K562 (cell line): Measurements from ENCODE around the gene HSPE1. TPM values are rescaled to one million over a fixed set of nuclear protein-coding genes. Genes with fewer than 3 reads are reported as not detected.

ENCODE experiments used
- ATAC-seq: fragments of 200-7000 bp; cut with Tn5 transposase; 3 replicates; pipeline ENCODE4 v1.9.1; 2020; ENCODE audit warnings: moderate library complexity
- BruUV-seq: library from RNA; stranded (reverse); fragments of 400-500 nt; replicated peaks from 2 replicates; lab custom pipeline; 2021; lab: Mats Ljungman, UMichigan
- CTCF ChIA-PET: fragments of 300-600 bp; formaldehyde crosslinking; extraction: SDS; loops from one replicate; lab custom pipeline; 2021; ENCODE audit warnings: low intra/inter-chr PET ratio; lab: Yijun Ruan, JAX
- POLR2A ChIA-PET: fragments of 300-600, 350-650 bp; sonication (Branson Sonifier 250); formaldehyde crosslinking; extraction: SDS; loops from one replicate; lab custom pipeline; 2021; ENCODE audit warnings: antibody characterized with exemption, inconsistent platforms; lab: Yijun Ruan, JAX
- DNase-seq, 4 experiments: peaks; one replicate each; pipeline versions ENCODE4 v3.0.0 to v3.0.0-alpha.2; 2011 to 2018; ENCODE audit warnings: low spot score in 3 of 4, mixed read lengths in 3 of 4; ENCODE audit errors: extremely low read depth in 1 of 4
- FAIRE-seq: peaks from 2 replicates; lab custom pipeline; 2011; peaks lifted over from hg19 to GRCh38; lab: Jason Lieb, UNC
- H2AFZ ChIP-seq: 2 replicates; pipeline ENCODE4 v1.6.0; 2011; ENCODE audit warnings: low read depth, low read length, control low read depth, inconsistent platforms
- H3K27ac ChIP-seq: fragments of 200-600 bp; 3 replicates; pipeline ENCODE4 v1.8.0; 2011; ENCODE audit warnings: low read depth, mild to moderate bottlenecking, control low read depth, inconsistent platforms, low read length, moderate library complexity, mixed read lengths; ENCODE audit errors: extremely low read depth
- H3K27me3 ChIP-seq, 2 experiments: fragments of 300-600 bp in 1 of 2; 2 replicates in 1 of 2; 3 replicates in 1 of 2; pipeline versions ENCODE4 v1.6.0 to v1.8.0; 2011; ENCODE audit warnings: inconsistent platforms in 2 of 2, low read length in 2 of 2, mild to moderate bottlenecking in 1 of 2, mixed read lengths in 1 of 2, moderate library complexity in 1 of 2; ENCODE audit not compliant: control insufficient read depth in 2 of 2, insufficient read depth in 2 of 2
- H3K36me3 ChIP-seq: fragments of 300-600 bp; 3 replicates; pipeline ENCODE4 v1.8.0; 2011; ENCODE audit warnings: mild to moderate bottlenecking, low read length, inconsistent platforms; ENCODE audit not compliant: control insufficient read depth, insufficient read depth
- H3K4me1 ChIP-seq, 2 experiments: fragments of 200-600 bp in 1 of 2; replicated peaks in 1 of 2; 2 replicates in 1 of 2; 3 replicates in 1 of 2; pipeline versions ENCODE4 v1.5.1 to v1.8.0; 2011; ENCODE audit warnings: inconsistent platforms in 2 of 2, low read length in 2 of 2, mild to moderate bottlenecking in 1 of 2, mixed read lengths in 1 of 2, moderate library complexity in 1 of 2; ENCODE audit not compliant: control insufficient read depth in 2 of 2, insufficient read depth in 2 of 2
- H3K4me2 ChIP-seq: 2 replicates; pipeline ENCODE4 v1.6.1; 2011; ENCODE audit warnings: low read length, control low read depth, inconsistent platforms, mixed read lengths; ENCODE audit not compliant: insufficient read depth
- H3K4me3 ChIP-seq: fragments of 200-600 bp; sonication (generic), shearing (Covaris generic); 2 replicates; pipeline ENCODE4 v1.5.1; 2016; ENCODE audit warnings: control low read depth, inconsistent platforms
- H3K79me2 ChIP-seq: fragments of 200-600 bp; 3 replicates; pipeline ENCODE4 v1.8.0; 2011; ENCODE audit warnings: low read length, inconsistent platforms; ENCODE audit not compliant: control insufficient read depth, insufficient read depth
- H3K9ac ChIP-seq, 2 experiments: 2 replicates each; pipeline versions ENCODE4 v1.6.0 to v1.6.1; 2011; ENCODE audit warnings: low read depth in 2 of 2, low read length in 2 of 2, control low read depth in 1 of 2, inconsistent platforms in 1 of 2, mild to moderate bottlenecking in 1 of 2, mixed read lengths in 1 of 2; ENCODE audit not compliant: insufficient read depth in 1 of 2
- H3K9me1 ChIP-seq: one replicate; pipeline ENCODE4 v1.6.0; 2011; ENCODE audit warnings: inconsistent platforms, mild to moderate bottlenecking, low read length, moderate library complexity; ENCODE audit not compliant: control insufficient read depth, insufficient read depth
- H3K9me3 ChIP-seq: replicated peaks from 2 replicates; pipeline ENCODE4 v1.5.1; 2011; ENCODE audit warnings: low read depth, low read length, inconsistent platforms; ENCODE audit not compliant: control insufficient read depth, insufficient read depth
- H4K20me1 ChIP-seq: replicated peaks from 2 replicates; pipeline ENCODE4 v1.6.1; 2011; ENCODE audit warnings: low read length, inconsistent platforms, mixed read lengths; ENCODE audit not compliant: control insufficient read depth, insufficient read depth
- ARID1B ChIP-seq: fragments of 450-650 bp; IDR thresholded peaks from 2 replicates; pipeline ENCODE4 v1.6.1; 2016; ENCODE audit warnings: antibody characterized with exemption, mild to moderate bottlenecking, inconsistent platforms
- CBX2 ChIP-seq: fragments of 200-600 bp; sonication (generic); IDR thresholded peaks from one replicate; pipeline ENCODE4 v1.6.1; 2012; ENCODE audit warnings: mild to moderate bottlenecking, low read length, inconsistent platforms; ENCODE audit not compliant: insufficient read depth, poor library complexity, severe bottlenecking
- CHD2 ChIP-seq: IDR thresholded peaks from 2 replicates; pipeline ENCODE4 v1.6.1; 2011; ENCODE audit warnings: low read depth, low read length
- CREM ChIP-seq: IDR thresholded peaks from 2 replicates; pipeline ENCODE4 v1.6.1; 2014; ENCODE audit warnings: antibody characterized with exemption, low read depth
- HCFC1 ChIP-seq: IDR thresholded peaks from 2 replicates; pipeline ENCODE4 v1.6.1; 2012; ENCODE audit warnings: low read depth, low read length, improper control_type of control experiment
- KDM1A ChIP-seq, 2 experiments: fragments of 450-650 bp; IDR thresholded peaks; 2 replicates each; pipeline ENCODE4 v1.6.1; 2016; ENCODE audit warnings: mild to moderate bottlenecking in 2 of 2
- KLF6 ChIP-seq: fragments of 250-450 bp; sonication (Bioruptor Pico); IDR thresholded peaks from 2 replicates; pipeline ENCODE4 v1.4.0; 2020; ENCODE audit warnings: mild to moderate bottlenecking, moderate library complexity, borderline replicate concordance
- NUFIP1 ChIP-seq: fragments of 450-650 bp; IDR thresholded peaks from 2 replicates; pipeline ENCODE4 v1.6.1; 2018; ENCODE audit not compliant: partially characterized antibody
- TAF7 ChIP-seq: fragments of 450-650 bp; IDR thresholded peaks from 2 replicates; pipeline ENCODE4 v1.6.1; 2016; ENCODE audit warnings: missing genetic modification characterization, missing compliant biosample characterization
- TSC22D4 ChIP-seq: fragments of 450-650 bp; IDR thresholded peaks from 2 replicates; pipeline ENCODE4 v1.6.1; 2016; ENCODE audit warnings: missing genetic modification characterization, missing biosample characterization, control low read depth
- ZNF197 ChIP-seq: fragments of 200-800 bp; sonication (Bioruptor generic); IDR thresholded peaks from 2 replicates; pipeline ENCODE4 v1.6.1; 2016; ENCODE audit warnings: low read depth, missing genetic modification characterization, missing compliant biosample characterization
- ZNF239 ChIP-seq: fragments of 250-450 bp; sonication (Bioruptor Pico); IDR thresholded peaks from 2 replicates; pipeline ENCODE4 v1.4.0; 2020; ENCODE audit warnings: mild to moderate bottlenecking
- ZNF445 ChIP-seq: fragments of 250-450 bp; sonication (Bioruptor Pico); IDR thresholded peaks from 2 replicates; pipeline ENCODE4 v1.4.0; 2020; ENCODE audit warnings: low read depth, mild to moderate bottlenecking, moderate library complexity
- WGBS: fragments of 100-300 bp; shearing (Covaris generic); methylation state at CpG from one replicate; pipeline ENCODE4 v1.1.6; 2016; ENCODE audit warnings: low coverage, mixed read lengths; ENCODE audit not compliant: insufficient coverage; ENCODE audit errors: missing lambda C conversion rate; 5-methylcytosine and 5-hydroxymethylcytosine counted together
- in situ Hi-C: fragments of 300-500 bp; cut with MboI; formaldehyde crosslinking; loops from 4 replicates; pipeline ENCODE4 v1.15.0; 2018; ENCODE audit warnings: inconsistent platforms, mixed read lengths
- intact Hi-C: fragments of 100-400 bp; cut with micrococcal nuclease; formaldehyde crosslinking; loops from 2 replicates; pipeline ENCODE4 v1.14.2; 2022
- polyA plus RNA-seq, 8 experiments: library from polyadenylated mRNA; depleted of rRNA in 4 of 8; stranded (reverse) in 5 of 8; unstranded in 3 of 8; fragments of >200 nt; fragmentation: Nextera tagmentation in 2 of 8; fragmentation: Illumina TruSeq in 1 of 8; extraction: Ambion mirVana in 2 of 8; extraction: Trizol in 1 of 8; gene quantifications; 2 replicates each; pipeline versions ENCODE4 v1.2.1 to v1.2.3, GENCODE V29; 2011 to 2014; ENCODE audit warnings: inconsistent platforms in 1 of 8, missing spikeins in 1 of 8
- total RNA-seq, 7 experiments: library from RNA; depleted of rRNA in 6 of 7; stranded (reverse); fragments of >200 nt in 6 of 7; fragmentation: Illumina TruSeq in 2 of 7; extraction: Trizol in 2 of 7; gene quantifications; 2 replicates each; pipeline versions ENCODE4 v1.2.1 to v1.2.3, GENCODE V29; 2011 to 2021; ENCODE audit warnings: low replicate concordance in 1 of 7
- TF ChIP-seq, protein P1 (sequence below): fragments of 250-450 bp; sonication (Bioruptor Pico); IDR thresholded peaks from 2 replicates; pipeline ENCODE4 v1.4.0; 2020; ENCODE audit warnings: mild to moderate bottlenecking, moderate library complexity
- TF ChIP-seq, protein P2 (sequence below): fragments of 450-650 bp; IDR thresholded peaks from 2 replicates; pipeline ENCODE4 v1.6.1; 2016
- TF ChIP-seq, protein P3 (sequence below), 3 experiments: fragments of 200-800 bp in 1 of 3; fragments of 250-450 bp in 1 of 3; fragments of 450-650 bp in 1 of 3; sonication (Bioruptor Pico) in 1 of 3; sonication (Bioruptor generic) in 1 of 3; formaldehyde crosslinking in 1 of 3; IDR thresholded peaks; 2 replicates each; pipeline versions ENCODE4 v1.6.1 to v1.8.0; 2016 to 2022; ENCODE audit warnings: mild to moderate bottlenecking in 2 of 3, missing genetic modification characterization in 2 of 3, missing compliant biosample characterization in 1 of 3, moderate library complexity in 1 of 3

Gene HSPE1
- total and polyA plus RNA-seq, 9 of the 15 experiments (the other 6 are each of a cell fraction or from before 2014, with no cell fraction given) = 223 to 1,007 (median 612) TPM

DNA sequence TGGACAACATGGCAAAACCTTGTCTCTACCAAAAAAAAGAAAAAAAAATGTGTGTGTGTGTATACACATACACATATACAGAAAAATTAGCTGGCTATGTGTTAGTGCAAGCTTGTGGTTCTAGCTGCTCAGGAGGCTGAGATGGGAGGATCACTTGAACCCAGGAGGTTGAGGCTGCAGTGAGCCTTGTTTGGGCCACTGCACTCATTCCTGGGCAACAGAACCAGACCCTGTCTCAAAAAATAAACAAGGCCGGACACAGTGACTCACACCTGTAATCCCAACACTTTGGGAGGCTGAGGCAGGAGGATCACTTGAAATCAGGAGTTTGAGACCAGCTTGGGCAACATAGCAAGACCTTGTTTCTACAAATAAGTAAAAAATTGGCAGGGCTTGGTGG lies 44.8 kb upstream of the HSPE1 start:
- Histone ChIP-seq H3K4me1 (peaks cover 0 to 3% of the 10 kb centered on the region in 2 experiments; a peak in 3 of 5 replicates), H3K36me3 (peaks cover 17% of the 10 kb centered on the region; the same call in 1 of the 3 replicates), H3K27ac (no peak overlapping the region), H3K79me2 (peaks cover 61% of the 10 kb centered on the region), H3K9ac (no peak overlapping the region; a peak in 1 of 4 replicates), H2AFZ (no peak overlapping the region), H3K9me1 (no peaks in the 10 kb centered on the region), H3K4me3 (no peak overlapping the region), H4K20me1 (no peaks in the 10 kb centered on the region), H3K9me3 (no peaks in the 10 kb centered on the region), H3K4me2 (0 out of 2 replicates have a peak overlapping the region, but pooled peaks have one; percentile 96), H3K27me3 (no peaks in the 10 kb centered on the region)
- ChIA-PET CTCF (no interaction called here), POLR2A (interaction anchor here (1.0 kb wide), 1 partner anchor 9 kb away, joined by 4 read pairs; no protein-coding TSS in a partner anchor)
- 100% methylated on average over 1 of the region's 1 CpG for WGBS
- FAIRE-seq (no peak), DNase-seq (no peak), ATAC-seq (no peak)
- BruUV-seq = no TSS peak
- intact Hi-C loops = no loop called here
- in situ Hi-C loops = no loop called here
- no peak for TF ChIP-seq ZNF445 (CRISPR knock-in tag)
- no peak for TF ChIP-seq ARID1B
- no peak for TF ChIP-seq TAF7
- TF ChIP-seq, protein P1, sequence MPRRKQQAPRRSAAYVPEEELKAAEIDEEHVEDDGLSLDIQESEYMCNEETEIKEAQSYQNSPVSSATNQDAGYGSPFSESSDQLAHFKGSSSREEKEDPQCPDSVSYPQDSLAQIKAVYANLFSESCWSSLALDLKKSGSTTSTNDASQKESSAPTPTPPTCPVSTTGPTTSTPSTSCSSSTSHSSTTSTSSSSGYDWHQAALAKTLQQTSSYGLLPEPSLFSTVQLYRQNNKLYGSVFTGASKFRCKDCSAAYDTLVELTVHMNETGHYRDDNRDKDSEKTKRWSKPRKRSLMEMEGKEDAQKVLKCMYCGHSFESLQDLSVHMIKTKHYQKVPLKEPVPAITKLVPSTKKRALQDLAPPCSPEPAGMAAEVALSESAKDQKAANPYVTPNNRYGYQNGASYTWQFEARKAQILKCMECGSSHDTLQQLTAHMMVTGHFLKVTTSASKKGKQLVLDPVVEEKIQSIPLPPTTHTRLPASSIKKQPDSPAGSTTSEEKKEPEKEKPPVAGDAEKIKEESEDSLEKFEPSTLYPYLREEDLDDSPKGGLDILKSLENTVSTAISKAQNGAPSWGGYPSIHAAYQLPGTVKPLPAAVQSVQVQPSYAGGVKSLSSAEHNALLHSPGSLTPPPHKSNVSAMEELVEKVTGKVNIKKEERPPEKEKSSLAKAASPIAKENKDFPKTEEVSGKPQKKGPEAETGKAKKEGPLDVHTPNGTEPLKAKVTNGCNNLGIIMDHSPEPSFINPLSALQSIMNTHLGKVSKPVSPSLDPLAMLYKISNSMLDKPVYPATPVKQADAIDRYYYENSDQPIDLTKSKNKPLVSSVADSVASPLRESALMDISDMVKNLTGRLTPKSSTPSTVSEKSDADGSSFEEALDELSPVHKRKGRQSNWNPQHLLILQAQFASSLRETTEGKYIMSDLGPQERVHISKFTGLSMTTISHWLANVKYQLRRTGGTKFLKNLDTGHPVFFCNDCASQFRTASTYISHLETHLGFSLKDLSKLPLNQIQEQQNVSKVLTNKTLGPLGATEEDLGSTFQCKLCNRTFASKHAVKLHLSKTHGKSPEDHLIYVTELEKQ (CRISPR knock-in tag) = no peak
- no peak for TF ChIP-seq CBX2
- TF ChIP-seq CHD2 = no peak
- TF ChIP-seq, protein P2, sequence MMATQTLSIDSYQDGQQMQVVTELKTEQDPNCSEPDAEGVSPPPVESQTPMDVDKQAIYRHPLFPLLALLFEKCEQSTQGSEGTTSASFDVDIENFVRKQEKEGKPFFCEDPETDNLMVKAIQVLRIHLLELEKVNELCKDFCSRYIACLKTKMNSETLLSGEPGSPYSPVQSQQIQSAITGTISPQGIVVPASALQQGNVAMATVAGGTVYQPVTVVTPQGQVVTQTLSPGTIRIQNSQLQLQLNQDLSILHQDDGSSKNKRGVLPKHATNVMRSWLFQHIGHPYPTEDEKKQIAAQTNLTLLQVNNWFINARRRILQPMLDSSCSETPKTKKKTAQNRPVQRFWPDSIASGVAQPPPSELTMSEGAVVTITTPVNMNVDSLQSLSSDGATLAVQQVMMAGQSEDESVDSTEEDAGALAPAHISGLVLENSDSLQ = no peak
- TF ChIP-seq, protein P3, sequence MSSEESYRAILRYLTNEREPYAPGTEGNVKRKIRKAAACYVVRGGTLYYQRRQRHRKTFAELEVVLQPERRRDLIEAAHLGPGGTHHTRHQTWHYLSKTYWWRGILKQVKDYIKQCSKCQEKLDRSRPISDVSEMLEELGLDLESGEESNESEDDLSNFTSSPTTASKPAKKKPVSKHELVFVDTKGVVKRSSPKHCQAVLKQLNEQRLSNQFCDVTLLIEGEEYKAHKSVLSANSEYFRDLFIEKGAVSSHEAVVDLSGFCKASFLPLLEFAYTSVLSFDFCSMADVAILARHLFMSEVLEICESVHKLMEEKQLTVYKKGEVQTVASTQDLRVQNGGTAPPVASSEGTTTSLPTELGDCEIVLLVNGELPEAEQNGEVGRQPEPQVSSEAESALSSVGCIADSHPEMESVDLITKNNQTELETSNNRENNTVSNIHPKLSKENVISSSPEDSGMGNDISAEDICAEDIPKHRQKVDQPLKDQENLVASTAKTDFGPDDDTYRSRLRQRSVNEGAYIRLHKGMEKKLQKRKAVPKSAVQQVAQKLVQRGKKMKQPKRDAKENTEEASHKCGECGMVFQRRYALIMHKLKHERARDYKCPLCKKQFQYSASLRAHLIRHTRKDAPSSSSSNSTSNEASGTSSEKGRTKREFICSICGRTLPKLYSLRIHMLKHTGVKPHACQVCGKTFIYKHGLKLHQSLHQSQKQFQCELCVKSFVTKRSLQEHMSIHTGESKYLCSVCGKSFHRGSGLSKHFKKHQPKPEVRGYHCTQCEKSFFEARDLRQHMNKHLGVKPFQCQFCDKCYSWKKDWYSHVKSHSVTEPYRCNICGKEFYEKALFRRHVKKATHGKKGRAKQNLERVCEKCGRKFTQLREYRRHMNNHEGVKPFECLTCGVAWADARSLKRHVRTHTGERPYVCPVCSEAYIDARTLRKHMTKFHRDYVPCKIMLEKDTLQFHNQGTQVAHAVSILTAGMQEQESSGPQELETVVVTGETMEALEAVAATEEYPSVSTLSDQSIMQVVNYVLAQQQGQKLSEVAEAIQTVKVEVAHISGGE (CRISPR knock-in tag; IDR thresholded peaks at IDR 0.05) = no peak
- no peak for TF ChIP-seq CREM
- no peak for TF ChIP-seq KLF6
- TF ChIP-seq KDM1A (IDR thresholded peaks at IDR 0.05) = no peak
- TF ChIP-seq TSC22D4 (tag) = no peak
- no peak for TF ChIP-seq HCFC1
- TF ChIP-seq ZNF239 = no peak
- TF ChIP-seq ZNF197 (CRISPR knock-in tag) = no peak
- no peak for TF ChIP-seq NUFIP1
